HG03097 (cell line): Measurements from ENCODE around the gene ZNF670.
A peak's percentile ranks its signal among the peaks of the same experiment; 100 is the strongest.
"Not testable (repeated sequence)": the region's sequence is repeated elsewhere in the genome, so short reads cannot be mapped to it uniquely, and the experiment has no call there.

Experiments used
- ATAC-seq: cut with Tn5 transposase; IDR thresholded peaks from one replicate; pipeline ENCODE4 v1.9.1; 2021; ENCODE audit not compliant: unreplicated experiment, low FRiP score

The ZNF670 gene

DNA sequence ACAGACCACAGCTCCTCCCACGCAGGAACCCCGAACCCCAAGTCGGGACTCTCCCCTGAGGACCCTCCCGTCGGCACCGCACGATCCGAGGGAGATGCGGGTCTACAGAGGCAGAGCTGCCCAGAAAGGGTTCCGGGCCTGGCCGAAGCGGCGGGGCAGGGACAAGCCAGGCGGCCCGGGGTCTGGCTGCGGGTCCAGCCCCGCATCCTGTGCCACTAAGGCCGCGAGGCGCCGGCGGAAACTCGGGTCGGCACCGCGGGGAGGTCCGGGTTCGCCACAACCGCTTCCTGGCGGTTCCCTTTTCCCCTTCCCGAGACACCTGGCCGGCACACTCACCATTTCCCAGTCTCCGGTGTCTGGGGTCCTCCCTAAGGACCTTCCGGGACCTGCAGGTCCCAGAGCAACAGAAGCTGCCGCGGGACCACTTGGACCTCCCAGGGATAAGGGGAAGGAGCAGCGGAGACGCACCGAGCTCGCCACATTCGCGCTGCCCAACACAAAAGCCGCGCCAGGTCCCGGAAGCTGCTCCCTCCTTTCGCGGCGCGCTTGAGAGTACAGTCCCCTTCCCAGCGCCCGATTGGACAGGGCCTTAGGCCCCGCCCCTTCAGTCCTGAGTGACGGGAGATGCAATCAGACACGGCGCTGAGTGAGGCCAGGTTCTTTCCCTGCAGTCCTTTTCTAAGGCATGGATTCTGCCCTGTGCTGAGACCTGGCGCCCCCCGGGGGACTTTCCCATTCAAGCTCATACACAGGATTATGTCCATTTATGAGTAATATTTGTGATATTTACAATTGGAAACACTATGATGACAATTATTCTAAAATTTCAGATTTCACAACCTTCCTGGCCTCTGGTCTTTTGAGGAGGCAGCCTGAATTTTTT lies at the start of gene ZNF670:
Gene ZNF670 (minus strand): TSS at position 554 of the 883 bp plus-strand sequence. CDS start 215 bp downstream, at position 339.
- ATAC-seq: peak; percentile 99

GRCh38 chr1:247127519-247128282 lies 49.1 kb upstream of the ZNF670 start:
- not testable (repeated sequence) for ATAC-seq

DNA sequence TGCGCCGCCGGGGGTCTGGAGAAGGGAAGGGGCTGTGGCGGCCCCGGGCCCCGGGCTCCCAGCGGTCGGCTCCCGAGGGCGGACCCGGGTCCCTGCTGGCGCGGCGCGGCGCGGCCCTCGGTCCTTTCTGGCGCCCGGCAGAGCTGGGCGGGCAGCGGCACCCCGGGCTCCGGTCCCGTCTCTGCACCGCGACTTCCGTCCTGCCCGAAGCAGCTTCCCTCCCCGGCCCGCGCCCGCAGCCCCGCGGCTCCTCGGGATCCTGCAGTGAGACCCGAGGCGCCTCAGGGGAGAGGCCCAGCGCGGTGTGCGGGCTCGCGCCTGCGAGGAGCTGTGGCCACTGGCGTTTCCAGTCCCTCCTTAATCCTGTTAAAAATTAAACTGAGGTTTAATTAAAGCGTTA lies 48.0 kb upstream of the ZNF670 start:
- peak; percentile 42 for ATAC-seq

DNA sequence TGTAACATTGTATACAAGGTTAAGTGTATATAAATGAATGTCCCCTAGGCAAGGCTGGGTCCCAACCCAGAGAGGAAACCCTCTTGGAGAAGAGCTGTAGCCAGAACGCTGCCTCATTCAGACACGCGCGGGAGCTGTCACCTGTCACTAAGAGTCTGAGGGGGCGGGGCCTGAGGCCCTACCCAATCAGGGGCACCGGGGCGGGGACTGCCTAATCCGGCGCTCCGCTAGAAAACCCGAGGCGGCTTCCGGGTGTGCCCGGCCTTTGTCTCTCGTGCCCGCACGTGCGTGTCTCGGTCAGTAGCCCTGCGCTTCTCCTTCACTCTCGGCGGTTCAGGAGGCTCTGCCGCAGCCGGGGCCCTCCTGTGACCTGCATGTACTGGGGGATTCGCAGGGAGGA lies 47.6 kb upstream of the ZNF670 start:
- ATAC-seq: peak; percentile 98

GRCh38 chr1:247121382-247121781 lies 42.8 kb upstream of the ZNF670 start:
- no peak for ATAC-seq

DNA sequence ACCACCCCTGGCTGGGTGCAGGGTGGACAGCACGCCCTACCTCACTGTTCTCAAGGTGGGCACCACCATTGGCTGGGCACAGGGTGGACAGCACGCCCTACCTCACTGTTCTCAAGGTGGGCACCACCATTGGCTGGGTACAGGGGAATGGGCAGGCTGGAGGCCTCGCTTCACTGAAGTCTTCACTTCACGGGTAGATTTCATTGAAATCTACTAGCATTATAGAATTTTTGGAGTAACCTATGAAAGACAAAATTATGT lies 41.7 kb upstream of the ZNF670 start:
- not testable (repeated sequence) for ATAC-seq

- no peak for ATAC-seq
Observed at GRCh38 chr1:247119600-247120407, 41.2 kb upstream of the ZNF670 start.

- ATAC-seq: no peak
Observed at GRCh38 chr1:247118946-247119446, 40.4 kb upstream of the ZNF670 start.

DNA sequence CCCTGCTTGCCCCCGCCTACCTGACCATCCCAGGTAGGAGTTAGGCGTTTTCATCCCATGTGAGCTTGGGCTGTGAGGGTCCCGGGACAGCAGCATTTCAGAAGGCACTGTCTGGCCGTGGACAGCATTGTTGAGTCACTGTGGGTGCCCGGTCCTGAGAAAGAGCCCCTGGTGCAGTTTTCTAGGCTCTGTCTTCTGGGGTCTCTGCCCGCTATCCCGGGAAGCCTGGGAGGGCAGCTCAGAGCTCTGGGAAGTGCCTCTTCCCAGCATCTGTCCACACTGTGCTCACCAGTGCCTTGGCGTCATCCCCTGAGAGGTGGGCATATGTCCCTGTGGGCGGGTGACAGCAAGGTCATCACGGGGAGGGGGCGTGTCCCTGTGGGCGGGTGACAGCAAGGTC lies 36.9 kb upstream of the ZNF670 start:
- no peak for ATAC-seq

DNA sequence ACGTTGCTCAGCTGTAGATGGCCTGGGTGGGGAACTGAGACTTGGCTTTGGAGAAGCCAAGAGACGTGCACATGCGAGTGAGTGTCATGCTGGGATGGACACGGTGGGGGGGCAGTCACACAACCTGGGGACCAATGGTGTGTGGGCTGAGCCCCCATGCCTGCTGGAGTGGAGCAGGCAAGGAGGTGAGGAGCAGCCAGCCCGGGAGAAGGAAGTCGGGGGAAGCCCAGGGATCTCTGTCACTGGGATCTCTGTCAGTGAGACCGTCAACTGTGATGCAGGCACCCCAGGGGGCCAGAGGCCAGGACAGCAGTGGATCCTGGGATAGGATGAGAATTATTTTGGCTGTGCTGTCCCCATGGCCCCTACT lies 36.5 kb upstream of the ZNF670 start:
- no peak for ATAC-seq

GRCh38 chr1:247114351-247115140 lies 35.9 kb upstream of the ZNF670 start:
- ATAC-seq: no peak

- ATAC-seq: no peak
Observed at GRCh38 chr1:247113733-247114271, 35.2 kb upstream of the ZNF670 start.

GRCh38 chr1:247113094-247113497 lies 34.5 kb upstream of the ZNF670 start:
- no peak for ATAC-seq

DNA sequence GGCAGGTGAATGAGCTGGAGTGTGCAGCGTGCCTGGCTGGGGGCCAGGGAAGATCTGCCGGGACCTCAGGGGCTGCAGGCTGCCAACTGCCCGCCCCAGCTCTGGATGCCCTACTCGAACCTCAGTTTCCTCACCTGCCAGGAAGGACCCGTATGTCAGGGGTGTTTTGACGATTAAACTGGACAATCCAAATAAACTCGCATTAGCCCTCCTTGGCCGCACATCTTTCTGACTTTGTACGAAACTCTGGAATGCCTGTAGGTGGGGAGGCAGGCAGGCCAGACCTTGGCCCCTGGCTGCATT lies 33.8 kb upstream of the ZNF670 start:
- ATAC-seq: no peak

DNA sequence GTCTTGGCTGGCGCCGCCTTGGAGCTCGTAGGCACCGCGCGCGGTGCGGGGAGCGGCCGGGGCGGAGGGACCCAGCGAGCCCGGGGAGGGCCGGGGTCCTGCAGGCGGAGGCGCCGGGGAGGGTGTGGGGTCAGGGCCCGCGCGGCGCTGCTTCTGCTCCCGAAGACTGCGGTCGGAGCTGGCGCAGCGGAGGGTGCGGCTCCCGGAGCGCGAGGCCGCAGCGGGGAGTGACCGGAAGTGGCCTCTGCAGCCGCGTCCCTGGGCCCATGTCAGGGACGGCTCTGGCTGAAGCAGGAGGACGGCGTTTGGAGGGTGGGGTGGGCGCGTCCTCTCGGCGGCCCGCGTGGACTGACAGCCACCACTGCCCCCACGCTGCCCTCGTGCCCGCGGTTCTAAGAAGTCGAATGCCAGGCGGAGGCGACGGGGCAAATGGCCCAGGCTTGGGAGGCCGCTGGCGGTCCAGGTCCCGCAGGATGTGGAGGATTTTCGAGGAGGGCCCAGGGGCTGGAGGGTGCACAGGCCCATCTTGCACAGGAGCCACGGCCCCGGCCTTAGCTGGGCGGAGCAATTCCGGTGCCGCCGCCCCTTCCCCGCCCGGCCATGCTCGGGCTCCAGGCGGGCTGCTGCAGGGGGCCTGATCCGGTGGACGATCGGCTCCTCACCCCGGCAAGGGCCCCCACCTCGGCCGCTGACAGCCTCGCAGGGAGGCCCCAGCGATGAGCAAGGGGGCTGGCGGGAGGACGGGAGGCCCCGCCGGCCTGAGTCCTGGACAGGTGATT lies 33.3 kb upstream of the ZNF670 start:
- ATAC-seq: no peak

- ATAC-seq: no peak
Observed at GRCh38 chr1:247111259-247111699, 32.7 kb upstream of the ZNF670 start.

- no peak for ATAC-seq
Observed at GRCh38 chr1:247110627-247111258, 32.1 kb upstream of the ZNF670 start.

DNA sequence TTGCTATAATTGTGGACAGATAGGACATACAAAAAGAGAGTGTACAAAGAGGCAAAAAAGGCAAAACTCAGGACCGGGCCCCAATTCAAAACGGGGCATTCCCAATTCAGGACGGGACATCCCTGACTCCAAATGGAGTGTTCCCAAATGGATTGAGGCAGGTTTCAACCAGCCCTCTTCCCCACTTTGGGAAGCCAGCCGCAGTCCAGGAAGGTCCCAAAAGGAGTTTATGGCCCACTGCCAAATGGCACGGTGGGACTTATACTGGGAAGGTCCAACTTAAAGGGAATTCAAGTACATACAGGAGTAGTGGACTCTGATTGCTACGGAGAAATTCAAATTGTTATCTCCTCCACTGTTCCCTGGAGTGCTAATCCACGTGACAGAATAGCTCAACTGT lies 29.1 kb upstream of the ZNF670 start:
- no peak for ATAC-seq

GRCh38 chr1:247105966-247106365 lies 27.4 kb upstream of the ZNF670 start:
- ATAC-seq: no peak
